ENCODE data around the gene FTSJ3. TPM values are rescaled to one million over a fixed set of nuclear protein-coding genes. Genes with fewer than 3 reads are reported as not detected.
A peak's percentile ranks its signal among the peaks of the same experiment; 100 is the strongest.

The FTSJ3 gene
- total RNA-seq, 1 donor from 2014 or later, result 42.0 TPM

DNA sequence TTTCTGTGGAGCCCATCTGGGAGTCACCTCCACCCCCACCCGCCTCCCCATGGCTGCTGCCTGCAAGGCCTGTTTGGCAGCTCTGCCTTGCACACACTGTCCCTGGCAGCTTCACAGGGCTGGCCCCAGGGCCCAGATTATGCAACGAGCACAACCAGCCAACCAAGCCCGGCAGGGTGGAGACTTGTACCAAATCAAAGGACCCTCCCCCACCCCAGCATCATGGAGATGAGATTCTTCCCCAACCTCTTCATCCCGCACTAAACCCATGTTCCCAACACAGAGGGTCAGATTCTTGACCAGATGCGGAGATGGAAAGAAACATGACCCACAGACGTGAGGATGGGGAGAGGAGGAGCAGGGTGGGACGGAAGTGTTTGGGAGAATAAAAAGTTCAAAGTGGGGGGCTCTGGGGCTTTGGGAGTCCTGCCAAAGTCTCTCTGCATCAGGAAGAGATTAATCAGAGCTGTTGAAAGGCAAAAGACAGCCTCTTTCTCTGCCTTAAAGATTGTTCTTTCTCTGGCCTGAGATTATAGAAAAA lies 11.2 kb upstream of the FTSJ3 start:
- peak overlapping the region; percentile 96 for H3K27ac Mint-ChIP-seq (ENCODE audit: unreplicated experiment)

GRCh38 chr17:63837962-63838600 lies 10.6 kb upstream of the FTSJ3 start:
- Mint-ChIP-seq H3K27ac (ENCODE audit: unreplicated experiment) (peak overlapping the region; percentile 70), H3K4me3 (ENCODE audit: unreplicated experiment) (peak overlapping the region; percentile 78), H3K9me3 (ENCODE audit: unreplicated experiment) (peaks cover 9% of the 10 kb centered on the region), H3K27me3 (ENCODE audit: unreplicated experiment) (peaks cover 16% of the 10 kb centered on the region), H3K36me3 (ENCODE audit: unreplicated experiment) (no peaks in the 10 kb centered on the region), H3K4me1 (ENCODE audit: low read depth, unreplicated experiment) (peaks cover 16% of the 10 kb centered on the region)
- no peak for TF ChIP-seq CTCF (IDR thresholded peaks at IDR 0.05; ENCODE audit: partially characterized antibody, unreplicated experiment)
- DNase-seq, result no peak

More for the DNA sequence above, 11.2 kb upstream of the FTSJ3 start:
- H3K4me1 Mint-ChIP-seq (ENCODE audit: low read depth, unreplicated experiment), result peaks cover 16% of the 10 kb centered on the region
- H3K9me3 Mint-ChIP-seq (ENCODE audit: unreplicated experiment), result peaks cover 12% of the 10 kb centered on the region
- no peak for TF ChIP-seq CTCF (IDR thresholded peaks at IDR 0.05; ENCODE audit: partially characterized antibody, unreplicated experiment)
- DNase-seq, result peak; percentile 37
- H3K4me3 Mint-ChIP-seq (ENCODE audit: unreplicated experiment), result peak overlapping the region; percentile 78
- H3K27me3 Mint-ChIP-seq (ENCODE audit: unreplicated experiment), result peaks cover 18% of the 10 kb centered on the region
- no peaks in the 10 kb centered on the region for H3K36me3 Mint-ChIP-seq (ENCODE audit: unreplicated experiment)

- Mint-ChIP-seq H3K4me1 (ENCODE audit: low read depth, unreplicated experiment) (peaks cover 16% of the 10 kb centered on the region), H3K27ac (ENCODE audit: unreplicated experiment) (no peak overlapping the region), H3K27me3 (ENCODE audit: unreplicated experiment) (peaks cover 16% of the 10 kb centered on the region), H3K36me3 (ENCODE audit: unreplicated experiment) (no peaks in the 10 kb centered on the region), H3K4me3 (ENCODE audit: unreplicated experiment) (no peak overlapping the region), H3K9me3 (ENCODE audit: unreplicated experiment) (peaks cover 8% of the 10 kb centered on the region)
- no peak for DNase-seq
- TF ChIP-seq CTCF (IDR thresholded peaks at IDR 0.05; ENCODE audit: partially characterized antibody, unreplicated experiment), result no peak
These were observed 10.0 kb upstream of the FTSJ3 start for GRCh38 chr17:63837480-63837879.

- H3K27ac Mint-ChIP-seq (ENCODE audit: unreplicated experiment), result peak overlapping the region; percentile 29
- no peak for DNase-seq
- peaks cover 9% of the 10 kb centered on the region for H3K9me3 Mint-ChIP-seq (ENCODE audit: unreplicated experiment)
- no peak for TF ChIP-seq CTCF (IDR thresholded peaks at IDR 0.05; ENCODE audit: partially characterized antibody, unreplicated experiment)
- H3K4me3 Mint-ChIP-seq (ENCODE audit: unreplicated experiment), result peak overlapping the region; percentile 25
- H3K4me1 Mint-ChIP-seq (ENCODE audit: low read depth, unreplicated experiment), result peaks cover 16% of the 10 kb centered on the region
- H3K27me3 Mint-ChIP-seq (ENCODE audit: unreplicated experiment), result peaks cover 16% of the 10 kb centered on the region
- H3K36me3 Mint-ChIP-seq (ENCODE audit: unreplicated experiment), result no peaks in the 10 kb centered on the region
These were observed 9.3 kb upstream of the FTSJ3 start for GRCh38 chr17:63836811-63837210.

DNA sequence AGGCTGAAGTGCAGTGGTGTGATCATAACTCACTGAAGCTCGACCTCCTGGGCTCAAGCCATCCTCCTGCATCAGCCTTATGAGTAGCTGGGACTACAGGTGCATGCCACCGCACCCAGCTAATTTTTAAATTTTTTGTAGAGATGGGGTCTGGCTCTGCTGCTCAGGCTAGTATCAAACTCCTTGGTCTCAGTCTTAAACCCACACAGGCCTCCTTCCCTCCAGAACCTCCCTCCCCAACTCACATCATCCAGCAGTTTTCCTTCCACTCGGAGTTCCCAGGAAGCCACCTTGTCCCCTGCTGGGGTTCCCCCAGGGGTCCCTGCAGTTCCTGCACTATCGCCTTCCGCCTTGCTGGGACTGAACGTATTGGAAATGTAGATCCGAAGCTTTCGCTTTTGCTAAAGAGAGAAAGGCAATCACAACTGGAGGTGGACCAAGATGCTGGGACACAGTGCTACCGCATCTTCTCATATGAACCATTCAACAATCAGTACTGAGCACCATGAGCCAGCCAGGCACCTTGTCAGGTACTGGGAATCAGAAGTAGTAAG lies 7.8 kb upstream of the FTSJ3 start:
- no peak for DNase-seq
- H3K9me3 Mint-ChIP-seq (ENCODE audit: unreplicated experiment), result peaks cover 3% of the 10 kb centered on the region
- H3K27ac Mint-ChIP-seq (ENCODE audit: unreplicated experiment), result no peak overlapping the region
- H3K4me3 Mint-ChIP-seq (ENCODE audit: unreplicated experiment), result no peak overlapping the region
- peaks cover 6% of the 10 kb centered on the region for H3K4me1 Mint-ChIP-seq (ENCODE audit: low read depth, unreplicated experiment)
- TF ChIP-seq CTCF (IDR thresholded peaks at IDR 0.05; ENCODE audit: partially characterized antibody, unreplicated experiment), result no peak
- no peaks in the 10 kb centered on the region for H3K36me3 Mint-ChIP-seq (ENCODE audit: unreplicated experiment)
- H3K27me3 Mint-ChIP-seq (ENCODE audit: unreplicated experiment), result peaks cover 7% of the 10 kb centered on the region

All from glutamatergic neuron (in vitro differentiated cells).